GM12873 (cell line): ENCODE results near the gene UBXN11.

Source experiments
- TF ChIP-seq, protein P1 (sequence below): IDR thresholded peaks from 2 replicates; pipeline ENCODE4 v1.5.1; 2012; ENCODE audit warnings: low read depth, mild to moderate bottlenecking, moderate library complexity, low read length, control low read depth; ENCODE audit not compliant: insufficient read depth; ENCODE audit errors: missing control alignments

Gene UBXN11

DNA sequence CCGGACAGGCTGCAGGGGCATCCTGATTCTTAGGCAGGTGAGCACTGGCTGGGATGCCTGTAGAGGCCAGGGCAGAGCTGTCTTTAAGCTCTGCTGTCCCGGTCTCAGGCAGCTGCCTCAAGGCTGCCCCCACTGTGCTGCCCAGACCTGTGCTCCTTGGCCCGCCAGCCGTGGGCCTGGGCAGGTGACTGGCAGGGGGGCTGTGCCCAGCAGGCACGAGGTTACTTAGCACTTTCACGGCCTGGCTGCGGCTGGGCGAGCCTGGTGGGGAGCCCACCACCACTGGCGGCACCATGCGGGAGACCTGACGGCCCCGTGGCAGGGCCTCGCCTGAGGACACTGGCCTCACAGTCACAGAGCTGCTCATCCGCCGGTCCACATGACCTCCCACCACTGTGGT lies 39.3 kb upstream of the UBXN11 start:
- TF ChIP-seq, protein P1, sequence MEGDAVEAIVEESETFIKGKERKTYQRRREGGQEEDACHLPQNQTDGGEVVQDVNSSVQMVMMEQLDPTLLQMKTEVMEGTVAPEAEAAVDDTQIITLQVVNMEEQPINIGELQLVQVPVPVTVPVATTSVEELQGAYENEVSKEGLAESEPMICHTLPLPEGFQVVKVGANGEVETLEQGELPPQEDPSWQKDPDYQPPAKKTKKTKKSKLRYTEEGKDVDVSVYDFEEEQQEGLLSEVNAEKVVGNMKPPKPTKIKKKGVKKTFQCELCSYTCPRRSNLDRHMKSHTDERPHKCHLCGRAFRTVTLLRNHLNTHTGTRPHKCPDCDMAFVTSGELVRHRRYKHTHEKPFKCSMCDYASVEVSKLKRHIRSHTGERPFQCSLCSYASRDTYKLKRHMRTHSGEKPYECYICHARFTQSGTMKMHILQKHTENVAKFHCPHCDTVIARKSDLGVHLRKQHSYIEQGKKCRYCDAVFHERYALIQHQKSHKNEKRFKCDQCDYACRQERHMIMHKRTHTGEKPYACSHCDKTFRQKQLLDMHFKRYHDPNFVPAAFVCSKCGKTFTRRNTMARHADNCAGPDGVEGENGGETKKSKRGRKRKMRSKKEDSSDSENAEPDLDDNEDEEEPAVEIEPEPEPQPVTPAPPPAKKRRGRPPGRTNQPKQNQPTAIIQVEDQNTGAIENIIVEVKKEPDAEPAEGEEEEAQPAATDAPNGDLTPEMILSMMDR = no peak

DNA sequence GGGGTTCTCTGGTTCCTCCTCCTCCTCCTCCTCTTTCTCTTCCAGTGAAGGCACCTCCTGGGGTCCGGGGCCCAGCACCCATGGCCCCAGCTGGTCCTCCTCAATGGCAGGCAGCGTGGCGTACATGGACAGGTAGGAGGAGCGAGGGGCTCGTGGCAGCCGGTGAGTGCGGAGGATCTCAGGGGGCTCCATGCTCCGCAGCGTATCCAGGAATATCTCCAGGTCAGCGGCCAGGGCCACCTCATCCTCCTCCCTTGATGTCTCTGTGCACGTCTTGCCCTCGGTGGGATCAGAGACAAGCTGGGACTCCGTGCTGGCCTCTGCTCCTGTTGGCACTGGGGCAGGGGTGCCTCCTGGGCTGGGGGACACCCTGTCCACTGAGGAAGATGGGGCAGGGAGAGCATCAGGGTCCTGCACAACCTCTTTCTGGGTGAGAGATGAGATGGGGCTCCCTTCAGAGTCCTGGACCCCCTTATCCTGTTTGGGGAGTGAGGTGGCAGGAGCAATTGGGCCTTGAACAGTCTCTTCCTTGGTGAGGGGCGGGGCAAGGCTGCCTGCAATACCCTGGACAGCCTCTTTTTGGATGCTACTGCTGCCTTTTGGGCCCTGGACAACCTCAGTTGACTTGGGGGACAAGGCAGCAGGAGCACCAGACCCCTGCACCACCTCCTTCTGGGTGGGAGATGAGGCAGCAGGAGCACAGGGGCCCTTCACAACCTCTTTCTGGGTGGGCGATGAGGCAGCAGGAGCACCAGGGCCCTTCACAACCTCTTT lies 37.9 kb upstream of the UBXN11 start:
- TF ChIP-seq, protein P1 = no peak

DNA sequence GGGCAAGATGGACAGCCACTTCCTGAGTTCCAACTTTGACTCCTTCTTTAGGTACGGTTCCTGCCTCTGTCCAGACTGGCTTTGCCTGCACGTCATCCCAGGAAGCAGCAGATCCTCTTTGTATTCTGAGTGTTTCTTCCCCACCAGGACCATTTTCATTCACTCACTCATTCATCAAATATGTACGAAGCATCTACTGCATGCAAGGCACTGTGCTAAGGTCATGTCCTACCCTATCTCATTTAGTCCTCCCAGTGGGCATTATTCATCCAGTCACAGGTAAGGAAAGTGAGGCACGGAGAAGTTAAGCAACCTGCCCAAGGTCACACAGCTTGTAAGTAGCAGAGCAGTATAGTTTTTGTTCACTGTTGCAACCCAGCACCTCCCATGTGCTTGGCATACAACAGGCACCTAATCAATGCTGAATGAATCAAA lies 33.6 kb upstream of the UBXN11 start:
- TF ChIP-seq, protein P1 = no peak

DNA sequence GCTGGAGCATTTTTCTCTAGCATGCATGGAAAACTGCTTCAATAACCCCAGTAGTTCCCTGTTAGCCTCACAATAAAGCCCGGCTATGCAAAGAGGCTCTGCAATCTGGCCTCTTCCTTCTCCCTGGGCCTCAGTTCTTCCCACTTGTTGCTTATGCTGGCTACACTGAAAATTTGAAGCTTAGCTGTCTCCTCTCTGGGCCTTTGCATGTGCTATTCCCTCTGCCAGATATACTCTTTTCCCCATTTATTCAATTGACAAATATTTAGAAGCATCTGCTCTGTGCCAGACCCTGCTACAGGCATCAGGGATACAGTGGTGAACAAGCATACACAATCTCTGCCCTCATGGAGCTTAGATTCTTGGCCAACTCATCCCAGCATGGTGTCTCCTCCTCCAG lies 32.2 kb upstream of the UBXN11 start:
- TF ChIP-seq, protein P1 = no peak

DNA sequence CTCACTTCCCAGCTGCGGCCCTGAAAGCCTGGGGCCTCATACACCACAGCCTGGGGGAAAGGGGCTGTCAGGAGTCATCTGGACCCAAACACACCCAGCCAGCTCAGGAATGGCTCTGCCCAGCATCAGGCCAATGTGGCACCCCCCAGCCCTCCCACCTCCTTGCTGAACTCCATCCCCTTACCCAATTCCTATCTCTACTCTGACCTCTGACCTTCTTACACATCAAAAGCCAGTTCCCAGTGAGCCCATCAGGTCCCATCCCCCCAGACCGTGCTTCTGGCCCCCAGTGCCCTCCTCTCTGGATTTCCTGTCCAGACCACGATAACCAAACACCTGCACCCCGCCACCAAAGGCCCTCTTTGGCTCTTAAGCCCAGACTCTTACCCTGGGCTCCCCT lies 31.2 kb upstream of the UBXN11 start:
- TF ChIP-seq, protein P1 = no peak

DNA sequence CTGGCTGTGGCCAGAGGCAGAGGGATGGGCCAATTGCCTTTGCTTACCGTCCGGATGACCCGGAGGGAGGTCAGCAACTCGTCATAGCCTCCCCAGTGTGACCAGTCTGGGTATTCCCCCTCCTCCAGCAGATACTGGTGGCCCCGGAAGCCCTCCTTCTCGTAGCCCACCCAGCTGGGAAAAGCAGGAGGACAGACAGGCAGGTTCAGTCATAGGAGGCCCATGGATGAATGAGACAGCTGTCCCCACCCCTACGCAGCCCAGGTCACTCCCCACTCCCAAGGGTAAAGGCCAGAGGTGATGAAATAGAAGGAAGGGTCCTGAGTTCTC lies 30.7 kb upstream of the UBXN11 start:
- TF ChIP-seq, protein P1 = no peak

DNA sequence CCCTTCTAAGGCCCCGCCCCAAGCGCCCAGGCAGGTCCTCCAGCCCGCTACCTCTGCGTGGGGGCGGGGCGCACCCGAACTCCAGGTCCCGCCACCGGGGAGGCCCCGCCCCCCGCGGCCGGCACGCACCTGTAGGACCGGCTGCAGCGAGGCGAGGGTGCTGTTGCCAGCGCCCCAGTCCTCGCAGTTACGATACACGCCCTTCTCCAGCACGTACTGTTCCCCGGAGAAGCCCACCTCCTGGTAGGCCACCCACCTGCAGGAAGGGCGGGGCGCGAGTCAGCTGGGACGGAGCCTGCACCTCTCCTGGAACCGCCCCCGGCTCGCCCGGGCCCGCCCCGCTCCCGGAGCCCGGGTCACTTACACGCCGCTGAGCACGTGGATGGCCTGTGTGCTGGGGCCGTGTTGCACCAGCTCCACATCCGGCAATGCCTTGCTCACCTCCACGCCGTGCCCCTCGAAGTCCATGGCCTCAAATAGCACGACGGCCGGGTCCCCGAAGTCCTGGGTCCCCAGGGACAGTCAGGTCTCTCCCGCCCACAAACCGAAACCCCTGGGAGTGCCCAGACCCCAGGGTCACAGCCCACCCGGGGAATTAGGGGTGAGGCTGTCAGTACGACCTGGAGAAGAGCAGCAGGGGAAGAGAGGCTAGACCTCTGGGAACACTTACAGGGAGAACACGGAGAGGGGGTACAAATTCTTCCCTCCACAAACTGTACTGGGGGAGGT lies 30.2 kb upstream of the UBXN11 start:
- TF ChIP-seq, protein P1 = no peak
